Activated CD8-positive, alpha-beta memory T cell treated with anti-CD3 and anti-CD28 coated beads for 36 hours (primary cell): ENCODE data around the gene ZIC2. TPM values are rescaled to one million over a fixed set of nuclear protein-coding genes. Genes with fewer than 3 reads are reported as not detected.

Experiments
- CTCF ChIA-PET: fragments of 350-600 bp; sonication (Branson Sonifier 250); formaldehyde crosslinking; loops from one replicate; lab custom pipeline; 2021; ENCODE audit warnings: antibody characterized with exemption; lab: Charles Lee
- POLR2A ChIA-PET: fragments of 350-600 bp; sonication (Branson Sonifier 250); formaldehyde crosslinking; loops from one replicate; lab custom pipeline; 2021; ENCODE audit warnings: antibody characterized with exemption; lab: Charles Lee
- total RNA-seq, 2 experiments: library from RNA; stranded (reverse); gene quantifications; one replicate each; pipeline ENCODE4 v1.2.3, GENCODE V29; 2021

The ZIC2 gene
- total RNA-seq, 2 experiments from 2014 or later = not detected

GRCh38 chr13:99982731-99983498, 1.3 kb downstream of the ZIC2 start:
- CTCF ChIA-PET = interaction anchor here (1.6 kb wide), 1 partner anchor 13 kb away, joined by 6 read pairs; no protein-coding TSS in a partner anchor
- POLR2A ChIA-PET = interaction anchor here (0.6 kb wide), 1 partner anchor 406 kb away, joined by 3 read pairs; no protein-coding TSS in a partner anchor

DNA sequence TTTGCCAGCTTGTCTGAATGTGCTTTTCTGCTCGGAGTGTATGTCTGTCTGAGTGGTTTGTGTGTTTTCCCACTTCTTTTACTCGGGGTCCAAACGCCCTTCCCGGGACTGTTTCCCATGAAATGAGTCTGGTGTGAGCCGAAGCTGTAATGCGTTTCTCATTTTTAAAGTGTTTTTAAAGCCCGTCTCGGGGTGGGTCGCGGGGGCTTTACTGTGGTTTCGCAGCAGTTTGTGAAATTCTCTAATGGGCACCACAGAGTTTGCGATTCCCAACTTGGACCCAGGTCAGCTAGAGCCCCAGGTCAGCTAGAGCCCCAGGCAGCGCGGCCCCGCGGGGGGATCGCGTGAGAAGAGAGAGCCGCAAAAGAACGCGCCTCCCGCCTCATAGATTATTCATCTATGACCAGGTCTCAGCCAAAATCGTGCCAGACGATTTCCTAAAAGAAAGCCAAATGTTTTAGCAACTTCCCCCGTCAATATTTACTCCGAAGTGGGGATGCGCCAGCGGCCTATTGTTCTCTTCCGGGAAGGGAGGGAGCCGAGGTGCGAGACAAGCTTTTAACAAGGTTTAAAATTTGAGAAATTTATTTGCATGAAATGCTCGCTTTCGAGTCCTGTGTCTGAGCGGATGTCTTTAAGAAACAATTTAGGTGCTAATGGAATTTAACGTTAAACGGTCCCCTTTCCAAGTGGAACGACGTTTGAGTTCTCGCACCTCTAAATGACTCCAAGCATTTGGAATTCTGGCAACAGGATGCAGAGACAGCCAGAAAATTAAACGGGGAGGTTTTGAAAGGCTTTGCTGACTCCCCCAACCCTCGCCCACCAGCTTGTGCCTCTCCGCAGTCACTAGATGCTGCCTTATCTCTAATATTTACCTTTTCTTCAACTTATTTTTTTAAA, 2.2 kb downstream of the ZIC2 start:
- POLR2A ChIA-PET = no interaction called here
- CTCF ChIA-PET = interaction anchor here (1.6 kb wide), 1 partner anchor 14 kb away, joined by 6 read pairs; no protein-coding TSS in a partner anchor

GRCh38 chr13:99984461-99985240, 3.1 kb downstream of the ZIC2 start:
- ChIA-PET POLR2A (no interaction called here), CTCF (no interaction called here)

DNA sequence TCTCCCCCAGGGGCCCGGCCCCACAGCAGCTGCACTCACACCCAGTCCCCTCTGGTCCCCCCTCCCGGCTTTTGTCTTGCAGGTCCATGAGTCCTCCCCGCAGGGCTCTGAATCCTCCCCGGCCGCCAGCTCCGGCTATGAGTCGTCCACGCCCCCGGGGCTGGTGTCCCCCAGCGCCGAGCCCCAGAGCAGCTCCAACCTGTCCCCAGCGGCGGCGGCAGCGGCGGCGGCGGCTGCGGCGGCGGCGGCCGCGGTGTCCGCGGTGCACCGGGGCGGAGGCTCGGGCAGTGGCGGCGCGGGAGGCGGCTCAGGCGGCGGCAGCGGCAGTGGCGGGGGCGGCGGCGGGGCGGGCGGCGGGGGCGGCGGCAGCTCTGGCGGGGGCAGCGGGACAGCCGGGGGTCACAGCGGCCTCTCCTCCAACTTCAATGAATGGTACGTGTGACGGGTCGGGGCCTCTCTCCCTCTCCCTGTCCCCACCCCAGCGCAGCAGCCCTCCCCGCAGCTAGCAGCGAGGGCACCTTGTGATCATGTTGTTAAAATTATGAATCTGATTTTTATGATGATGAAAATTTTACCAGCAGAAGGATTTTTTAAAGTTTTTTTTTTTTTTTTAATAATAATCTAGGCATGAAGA, 3.8 kb downstream of the ZIC2 start:
- ChIA-PET CTCF (no interaction called here), POLR2A (no interaction called here)

DNA sequence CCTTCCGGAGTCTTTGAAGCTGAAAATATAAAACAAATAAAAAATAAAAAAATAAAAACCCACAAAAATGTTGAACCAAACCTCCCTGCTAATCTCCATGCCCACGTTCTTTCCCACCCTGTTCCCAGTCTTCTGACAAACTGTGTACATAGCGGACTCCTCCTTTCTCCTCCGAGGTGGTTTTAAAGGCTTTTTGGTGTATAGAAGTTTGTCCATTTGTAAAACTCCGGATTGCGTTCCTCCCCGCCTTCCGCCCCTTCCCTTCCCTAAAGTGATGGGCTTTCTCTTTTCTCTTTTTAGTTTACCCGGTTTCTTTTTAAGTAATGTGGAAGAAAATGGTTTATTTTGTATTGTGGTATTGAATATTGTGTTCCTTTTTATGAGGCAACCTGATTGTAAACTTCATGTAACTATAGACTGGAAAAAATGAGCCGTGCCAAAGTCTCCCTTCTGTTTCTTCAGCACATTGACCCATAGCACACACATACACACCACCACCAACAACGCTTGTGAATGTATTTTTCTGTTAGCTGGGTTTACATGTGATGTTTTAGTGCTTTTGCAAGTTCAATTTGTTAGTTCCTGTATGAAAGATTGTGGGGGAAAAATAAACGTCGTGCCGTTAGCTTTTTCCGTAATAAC, 4.4 kb downstream of the ZIC2 start:
- POLR2A ChIA-PET = no interaction called here
- CTCF ChIA-PET = no interaction called here

- ChIA-PET POLR2A (no interaction called here), CTCF (interaction anchor here (0.6 to 1.0 kb wide), 3 partner anchors 13 to 676 kb away, joined by 3 read pairs; no protein-coding TSS in a partner anchor)
Observed at GRCh38 chr13:99986741-99987140, 5.2 kb downstream of the ZIC2 start.

DNA sequence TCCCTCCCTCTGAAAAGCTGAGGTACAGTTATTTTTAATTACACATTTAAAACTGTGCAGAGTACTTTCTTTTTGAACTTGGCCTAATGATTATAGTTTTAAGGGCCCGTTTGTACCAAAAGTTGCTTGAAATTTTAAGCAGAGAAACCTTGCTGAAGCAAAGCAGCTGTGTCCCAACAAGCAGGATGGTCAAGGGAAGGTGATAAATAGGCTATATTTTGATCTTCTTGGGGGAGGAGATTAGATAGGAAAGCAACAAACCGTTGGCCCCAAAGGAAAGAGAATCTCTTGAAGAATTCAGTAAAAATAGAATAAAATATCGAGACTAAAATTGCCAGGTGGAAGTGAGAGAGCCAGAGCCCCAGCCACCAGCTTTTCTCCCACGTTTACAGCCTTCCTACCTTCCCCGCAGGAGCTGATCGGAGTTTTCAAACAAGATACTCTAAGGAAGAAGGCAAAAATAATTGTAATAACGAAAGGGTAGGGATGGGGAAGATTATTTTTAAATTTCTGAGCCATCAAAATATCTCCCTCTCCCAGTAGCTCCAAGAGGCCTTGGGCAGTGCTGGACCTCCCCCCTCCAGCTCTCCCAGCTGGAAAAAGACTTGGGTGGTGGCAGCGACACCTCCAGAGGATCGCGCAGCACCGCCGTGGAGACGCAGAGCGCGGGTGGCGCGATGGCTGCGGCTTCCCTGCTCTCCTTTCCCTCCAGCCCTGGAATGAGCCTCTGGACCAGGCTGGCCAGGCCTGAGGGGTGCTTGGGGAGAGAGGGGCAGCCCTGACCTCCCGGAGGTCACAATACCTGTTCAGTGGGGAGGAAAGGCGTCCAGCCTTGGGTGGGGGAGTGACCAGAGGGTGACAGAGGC, 5.8 kb downstream of the ZIC2 start:
- POLR2A ChIA-PET = no interaction called here
- CTCF ChIA-PET = interaction anchor here (0.6 to 1.0 kb wide), 4 partner anchors 12 to 676 kb away, joined by 3 read pairs; no protein-coding TSS in a partner anchor

GRCh38 chr13:99988529-99989275, 7.1 kb downstream of the ZIC2 start:
- ChIA-PET CTCF (no interaction called here), POLR2A (interaction anchor here (0.5 kb wide), 1 partner anchor 16 kb away, joined by 7 read pairs; no protein-coding TSS in a partner anchor)

GRCh38 chr13:99989276-99990125, 7.9 kb downstream of the ZIC2 start:
- POLR2A ChIA-PET = no interaction called here
- CTCF ChIA-PET = no interaction called here

- ChIA-PET POLR2A (no interaction called here), CTCF (no interaction called here)
Observed at GRCh38 chr13:99990126-99990977, 8.8 kb downstream of the ZIC2 start.

DNA sequence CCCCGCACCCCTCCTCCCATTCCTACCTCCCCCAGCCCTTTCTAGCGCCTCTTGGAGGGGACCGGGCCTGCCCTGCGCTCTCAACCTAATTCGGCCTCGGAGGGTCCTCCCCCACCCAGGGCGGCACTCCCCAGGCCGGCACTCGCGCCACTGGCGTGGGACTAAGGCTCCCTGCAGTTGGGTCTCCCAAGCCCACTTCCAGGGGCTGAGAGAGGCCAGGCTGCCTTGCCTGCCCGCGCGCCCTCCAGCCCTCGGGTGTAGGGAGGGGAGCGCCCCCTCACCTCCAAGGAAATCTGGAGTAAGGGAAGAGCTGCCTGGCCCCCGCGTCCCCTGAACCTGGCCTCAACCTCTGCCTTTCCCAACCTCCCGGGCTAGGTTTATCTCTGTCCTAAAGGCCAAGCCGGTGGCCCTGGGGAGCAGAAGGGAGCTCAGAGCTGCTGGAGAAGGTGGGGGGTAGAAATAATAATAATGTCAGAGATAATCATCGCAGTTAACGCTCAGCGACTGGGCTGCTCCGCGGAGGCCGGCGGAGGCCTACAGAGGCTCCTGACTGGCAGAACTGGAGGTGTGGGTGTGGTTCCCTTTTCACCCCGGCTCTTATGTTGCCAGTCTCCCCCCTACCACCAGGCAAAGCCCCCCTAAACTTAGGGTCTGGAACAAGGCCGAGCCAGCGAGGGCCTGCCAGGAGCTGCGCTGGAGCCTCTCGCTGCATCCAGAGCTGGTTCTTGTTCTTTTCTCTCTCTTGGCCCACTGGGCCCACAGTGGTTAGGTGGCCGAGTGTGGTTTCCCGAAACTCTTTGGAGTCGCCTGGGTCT, 9.6 kb downstream of the ZIC2 start:
- CTCF ChIA-PET = no interaction called here
- POLR2A ChIA-PET = interaction anchor here (0.6 kb wide), 1 partner anchor 333 kb away, joined by 3 read pairs; no protein-coding TSS in a partner anchor

- ChIA-PET POLR2A (interaction anchor here (0.6 kb wide), 1 partner anchor 334 kb away, joined by 3 read pairs; no protein-coding TSS in a partner anchor), CTCF (interaction anchor here (1.1 kb wide), 1 partner anchor 9 kb away, joined by 3 read pairs; no protein-coding TSS in a partner anchor)
Observed at GRCh38 chr13:99991828-99992775, 10.5 kb downstream of the ZIC2 start.

GRCh38 chr13:99992949-99993351, 11.4 kb downstream of the ZIC2 start:
- CTCF ChIA-PET = interaction anchor here (1.1 kb wide), 1 partner anchor 8 kb away, joined by 3 read pairs; no protein-coding TSS in a partner anchor
- POLR2A ChIA-PET = no interaction called here
